Loucy (cell line): ENCODE measurements around the gene TSEN15.

Experiments
- CTCF ChIP-seq: fragments of 200-600 bp; sonication (generic); conservative IDR thresholded peaks from 2 replicates; pipeline ENCODE4 v1.5.1; 2014; ENCODE audit warnings: mild to moderate bottlenecking, antibody characterized with exemption, low read length
- EZH2phosphoT487 ChIP-seq: fragments of 200-600 bp; IDR thresholded peaks from 2 replicates; pipeline ENCODE4 v1.6.1; 2018; ENCODE audit warnings: antibody characterized with exemption, mild to moderate bottlenecking, moderate library complexity, borderline replicate concordance

- TF ChIP-seq CTCF = no peak
- TF ChIP-seq EZH2phosphoT487 = no peak
Measured at GRCh38 chr1:184030433-184031091, 21.0 kb upstream of the TSEN15 start.
